Mononuclear cell (primary cell): ENCODE measurements around the gene CERS5. TPM values are rescaled to one million over a fixed set of nuclear protein-coding genes. Genes with fewer than 3 reads are reported as not detected.

Experiments
- H3K27me3 ChIP-seq: 2 replicates; pipeline ENCODE4 v1.6.0; 2011; ENCODE audit warnings: low read length, control low read depth; ENCODE audit not compliant: insufficient read depth
- H3K4me1 ChIP-seq: 2 replicates; pipeline ENCODE4 v1.5.1; 2011; ENCODE audit warnings: mild to moderate bottlenecking, low read length, control low read depth; ENCODE audit not compliant: insufficient read depth
- H3K4me3 ChIP-seq: 2 replicates; pipeline ENCODE4 v1.5.1; 2011; ENCODE audit warnings: mild to moderate bottlenecking, low read length, moderate library complexity
- H3K9me3 ChIP-seq: 2 replicates; pipeline ENCODE4 v1.5.1; 2011; ENCODE audit warnings: low read depth, mild to moderate bottlenecking, control low read depth, low read length
- total RNA-seq: library from RNA; depleted of rRNA; stranded (reverse); fragments of >200 nt; gene quantifications from one replicate; pipeline ENCODE4 v1.2.3, GENCODE V29; 2012

CERS5 gene
- total RNA-seq, 1 donor: 30.3 TPM

DNA sequence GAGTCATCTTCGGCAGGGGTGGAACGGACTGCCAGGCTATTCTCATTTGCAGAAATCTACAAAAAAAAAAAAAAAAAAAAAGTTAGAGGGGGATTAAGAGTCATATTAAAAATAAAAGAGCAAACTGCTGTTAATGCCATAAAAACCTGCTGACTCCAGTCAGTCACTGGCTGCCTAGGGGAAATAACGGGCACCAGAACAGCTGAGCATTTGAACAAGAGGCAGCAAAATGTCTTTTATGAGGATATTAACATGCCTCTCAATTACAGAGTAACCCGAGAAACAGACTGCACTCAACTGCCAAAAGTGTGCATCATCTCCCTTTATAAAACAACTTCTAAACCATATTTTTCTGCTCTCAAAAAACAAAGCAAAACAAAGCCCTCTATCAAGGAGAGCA, 28.7 kb upstream of the CERS5 start:
- H3K27me3 ChIP-seq: no peaks in the 10 kb centered on the region
- H3K9me3 ChIP-seq: no peaks in the 10 kb centered on the region
- no peak overlapping the region for H3K4me3 ChIP-seq
- no peaks in the 10 kb centered on the region for H3K4me1 ChIP-seq

DNA sequence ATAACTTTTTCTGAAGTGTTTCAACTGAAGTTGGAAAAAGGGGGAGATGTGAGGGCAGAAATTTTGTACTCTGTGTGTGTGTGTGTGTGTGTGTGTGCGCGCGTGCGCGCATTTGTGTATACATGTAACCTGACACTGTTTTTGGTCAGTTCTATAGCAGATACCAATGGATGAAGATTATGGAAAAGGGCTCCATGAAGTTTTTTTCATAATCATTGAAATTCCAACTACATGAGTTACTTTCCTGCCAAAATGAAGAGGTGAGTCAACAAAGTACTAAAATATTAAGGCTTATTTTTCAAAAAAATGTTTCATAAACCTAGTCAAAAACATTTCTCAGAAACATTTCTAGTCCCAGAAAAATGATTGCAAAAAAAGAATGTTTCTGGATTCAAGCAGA, 25.7 kb upstream of the CERS5 start:
- Histone ChIP-seq H3K9me3 (no peaks in the 10 kb centered on the region), H3K4me1 (peaks cover 11% of the 10 kb centered on the region), H3K4me3 (no peak overlapping the region), H3K27me3 (no peaks in the 10 kb centered on the region)

DNA sequence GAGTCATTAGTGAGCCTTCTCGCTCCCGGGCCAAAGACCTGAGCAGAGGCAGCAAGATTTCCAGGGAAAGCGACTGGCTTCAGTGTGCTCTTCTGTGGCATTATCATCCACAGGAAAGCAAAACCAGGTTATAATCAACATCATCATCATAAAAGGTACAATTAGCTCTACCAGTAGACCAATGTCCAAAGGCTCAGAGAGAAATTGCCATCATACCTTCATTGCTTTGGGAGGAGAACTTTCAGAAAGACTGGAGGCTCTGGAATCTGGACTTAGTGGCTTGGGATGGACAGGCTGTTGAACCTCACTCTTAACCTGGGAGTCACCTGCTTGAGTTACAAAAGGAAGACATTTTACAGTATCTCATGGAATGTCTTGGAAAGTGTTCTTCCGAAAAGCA, 25.1 kb upstream of the CERS5 start:
- H3K4me1 ChIP-seq: peaks cover 11% of the 10 kb centered on the region

DNA sequence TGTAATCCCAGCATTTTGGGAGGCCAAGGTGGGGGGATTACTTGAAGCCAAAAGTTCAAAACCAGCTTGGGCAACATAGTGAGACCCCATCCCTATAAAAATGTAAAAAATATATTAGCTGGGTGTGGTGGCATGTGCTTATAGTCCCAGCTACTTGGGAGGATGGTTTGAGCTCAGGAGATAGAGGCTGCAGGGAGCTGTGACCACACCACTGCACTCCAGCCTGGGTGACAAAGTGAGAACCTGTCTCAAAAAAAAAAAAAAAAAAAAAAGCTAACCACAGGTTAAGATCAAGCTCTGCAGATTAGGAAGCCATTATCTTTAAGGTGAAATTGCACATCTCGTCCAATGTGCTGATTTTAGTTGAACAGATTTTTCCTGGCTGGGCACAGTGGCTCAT, 23.7 kb upstream of the CERS5 start:
- Histone ChIP-seq H3K4me3 (no peak overlapping the region), H3K4me1 (peaks cover 11% of the 10 kb centered on the region), H3K9me3 (no peaks in the 10 kb centered on the region), H3K27me3 (no peaks in the 10 kb centered on the region)

More for the DNA sequence above, 25.1 kb upstream of the CERS5 start:
- no peaks in the 10 kb centered on the region for H3K9me3 ChIP-seq
- H3K27me3 ChIP-seq: no peaks in the 10 kb centered on the region
- H3K4me3 ChIP-seq: no peak overlapping the region

DNA sequence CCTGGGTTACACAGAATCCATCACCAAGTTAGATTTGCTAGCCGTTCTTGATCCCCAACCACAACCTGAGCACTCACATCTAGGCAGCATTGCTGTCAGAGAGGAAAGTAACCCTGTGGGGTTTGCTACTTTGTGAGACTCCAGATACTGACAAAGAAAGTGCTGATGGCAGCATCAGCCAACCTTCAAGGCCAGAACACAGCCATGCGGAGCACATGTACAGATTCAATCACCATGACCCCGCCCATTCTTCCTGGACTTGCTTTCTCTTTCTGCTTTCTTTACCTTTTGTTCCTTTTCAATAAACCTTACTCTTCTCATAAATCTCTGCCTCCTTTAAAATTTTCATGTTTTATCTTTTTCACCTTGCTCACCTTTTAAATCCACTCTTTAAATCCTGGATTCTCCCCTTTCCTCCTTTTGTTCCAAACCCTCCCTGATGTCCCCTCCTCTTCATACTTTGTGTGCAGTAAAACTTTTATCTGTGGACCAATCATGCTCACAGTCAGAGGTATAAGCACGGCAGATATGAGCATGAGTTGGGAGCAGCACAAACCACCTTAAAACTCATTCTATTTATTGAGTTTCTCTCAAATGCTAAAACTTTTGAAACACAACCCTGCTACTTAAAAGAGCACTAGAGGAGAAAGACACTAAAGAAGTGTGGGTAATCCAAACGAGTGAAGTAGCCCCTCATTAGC, 21.9 kb upstream of the CERS5 start:
- Histone ChIP-seq H3K9me3 (no peaks in the 10 kb centered on the region), H3K27me3 (no peaks in the 10 kb centered on the region), H3K4me1 (peaks cover 11% of the 10 kb centered on the region), H3K4me3 (no peak overlapping the region)

DNA sequence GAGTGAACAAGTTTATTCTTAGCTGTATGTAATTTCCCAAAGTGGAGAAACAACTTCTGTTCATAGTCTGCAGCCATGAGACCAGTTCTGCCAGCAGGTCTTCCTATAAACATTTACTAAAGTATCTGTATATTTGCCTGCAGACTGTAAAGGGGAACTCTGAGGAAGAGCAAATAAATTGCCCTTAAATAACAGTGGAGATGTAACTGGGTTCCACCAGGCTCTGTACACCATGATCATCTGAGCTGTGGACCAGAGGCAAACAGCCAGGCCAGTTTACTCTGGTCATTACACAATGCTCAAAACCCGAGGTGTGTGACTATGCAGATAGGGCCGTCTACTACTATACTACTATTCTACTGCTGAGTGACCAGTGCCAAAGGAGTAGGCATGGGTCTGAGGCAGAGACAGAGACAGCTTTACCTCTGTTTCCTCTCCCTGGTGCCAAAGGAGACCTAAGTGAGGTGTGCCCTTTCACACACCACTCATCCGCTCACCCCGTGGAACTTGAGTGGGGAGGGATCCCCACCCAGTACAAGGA, 21.1 kb upstream of the CERS5 start:
- Histone ChIP-seq H3K4me1 (peaks cover 11% of the 10 kb centered on the region), H3K27me3 (no peaks in the 10 kb centered on the region), H3K4me3 (no peak overlapping the region), H3K9me3 (no peaks in the 10 kb centered on the region)

DNA sequence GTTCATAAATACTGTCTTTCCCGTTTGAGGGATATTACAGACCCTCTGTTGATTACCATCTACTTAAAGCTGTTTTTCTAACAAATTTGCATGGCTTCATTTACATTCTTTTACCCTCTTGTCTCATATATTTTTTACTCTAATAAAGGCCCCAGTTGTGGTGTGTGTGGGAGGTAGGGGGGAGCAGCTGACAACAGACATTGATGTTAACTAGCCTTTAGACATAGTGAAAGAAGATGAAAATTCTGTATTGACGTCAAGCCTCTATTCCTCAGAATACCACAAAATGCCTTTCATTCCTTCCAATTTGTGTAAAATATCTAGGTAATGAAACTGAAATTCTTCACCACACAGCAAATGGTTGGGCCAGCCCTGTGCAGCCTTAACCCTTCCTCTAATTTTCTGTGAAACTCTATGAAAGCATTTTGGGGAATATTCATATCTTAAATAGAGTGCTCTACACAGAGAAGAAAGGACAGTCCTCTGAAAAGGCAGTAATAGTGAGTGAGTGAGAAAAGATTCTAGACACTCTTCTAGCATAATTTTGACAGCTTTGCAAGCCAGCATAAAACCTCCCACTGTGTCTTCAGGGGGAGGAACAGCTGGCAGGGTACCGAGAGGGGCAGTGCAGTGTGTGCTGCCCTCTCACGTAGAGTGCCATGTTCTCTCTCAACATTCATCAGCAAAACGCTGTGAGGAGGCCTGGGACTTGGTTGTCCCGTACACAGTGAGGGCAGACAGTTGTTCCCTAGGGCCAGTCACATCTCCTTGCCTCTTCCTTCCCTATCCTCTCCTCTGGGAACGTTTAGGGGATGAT, 20.1 kb upstream of the CERS5 start:
- Histone ChIP-seq H3K27me3 (no peaks in the 10 kb centered on the region), H3K4me1 (peaks cover 11% of the 10 kb centered on the region), H3K4me3 (no peak overlapping the region), H3K9me3 (no peaks in the 10 kb centered on the region)

DNA sequence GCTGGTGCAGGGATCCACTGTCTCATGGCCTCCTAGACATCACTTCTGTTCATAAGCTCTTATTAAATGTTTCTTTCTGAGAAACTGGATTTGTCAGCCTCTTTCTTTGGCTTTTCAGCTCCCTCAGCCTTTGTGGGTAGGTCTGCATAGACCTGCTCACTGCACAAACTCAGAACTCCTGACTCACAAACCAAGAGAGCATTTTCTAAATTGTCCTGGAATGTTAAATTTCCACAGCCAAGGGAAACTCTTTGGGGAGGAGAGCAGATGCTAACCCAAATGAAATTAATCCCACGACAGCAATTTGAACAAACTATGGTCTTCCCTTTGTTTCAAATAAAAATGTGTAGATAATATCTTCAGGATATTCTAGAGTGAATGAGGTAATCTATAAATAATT, 19.5 kb upstream of the CERS5 start:
- Histone ChIP-seq H3K27me3 (no peaks in the 10 kb centered on the region), H3K4me1 (peaks cover 11% of the 10 kb centered on the region), H3K4me3 (no peak overlapping the region), H3K9me3 (no peaks in the 10 kb centered on the region)

DNA sequence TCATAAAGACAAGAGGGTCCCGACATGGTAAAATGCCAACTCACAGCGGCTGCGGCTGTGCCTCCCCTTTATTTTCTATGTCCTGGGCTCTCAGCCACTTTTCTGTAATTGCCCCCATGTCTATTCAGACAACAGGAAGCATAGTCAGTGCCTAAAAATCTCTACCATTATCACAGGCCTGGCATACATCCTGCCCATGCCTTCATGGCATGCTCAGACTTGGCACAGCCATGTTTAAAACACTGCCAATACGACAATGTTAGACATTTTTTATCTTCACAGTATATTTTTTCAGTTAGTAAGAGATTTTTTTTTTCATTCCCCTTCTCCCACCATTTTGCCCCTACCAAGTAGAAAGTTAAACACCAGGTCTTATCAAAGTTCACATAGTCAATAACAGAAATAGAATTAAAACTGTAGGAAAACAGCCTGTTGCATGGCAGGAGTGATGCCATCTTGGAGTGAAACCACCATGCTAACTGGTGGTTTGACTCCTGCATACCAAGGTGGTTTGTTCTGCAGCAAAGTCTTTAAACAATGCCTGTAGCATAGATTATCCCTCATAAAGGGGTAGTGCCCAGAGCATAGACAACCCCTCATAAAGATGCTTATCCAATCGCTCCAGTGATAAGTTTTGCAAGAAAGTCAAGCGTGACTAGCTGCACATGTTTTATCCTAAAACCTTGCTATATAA, 18.9 kb upstream of the CERS5 start:
- no peak overlapping the region for H3K4me3 ChIP-seq
- H3K4me1 ChIP-seq: peaks cover 11% of the 10 kb centered on the region
- no peaks in the 10 kb centered on the region for H3K9me3 ChIP-seq
- no peaks in the 10 kb centered on the region for H3K27me3 ChIP-seq

DNA sequence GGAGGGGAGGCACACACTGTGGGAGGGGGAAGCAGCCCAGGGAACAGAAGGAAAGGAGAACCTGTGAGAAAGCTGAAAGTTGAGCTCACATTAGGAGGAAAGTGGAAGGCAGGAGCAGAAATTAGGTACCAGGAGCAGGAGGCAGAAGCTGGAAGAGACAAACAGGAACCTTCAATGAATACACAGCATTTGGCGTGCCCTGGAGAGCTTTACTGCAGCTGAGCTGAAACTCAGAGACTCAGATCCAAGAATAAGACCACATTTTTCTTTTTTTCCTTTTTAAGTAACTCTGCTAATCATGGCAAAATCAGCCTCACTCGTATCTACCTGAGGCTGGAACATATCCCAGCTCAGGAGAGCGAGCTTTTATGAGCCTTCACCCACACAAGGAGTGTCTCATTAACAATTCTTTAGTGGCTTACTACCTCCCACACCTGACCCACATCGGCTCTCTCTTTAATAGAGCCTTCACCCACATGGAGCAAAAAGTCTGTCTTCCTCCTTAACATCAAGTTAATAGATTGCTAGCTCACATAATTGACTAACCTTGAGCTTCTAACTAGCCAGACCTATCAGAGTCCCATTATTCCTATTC, 18.2 kb upstream of the CERS5 start:
- Histone ChIP-seq H3K4me3 (no peak overlapping the region), H3K4me1 (peaks cover 11% of the 10 kb centered on the region), H3K9me3 (no peaks in the 10 kb centered on the region), H3K27me3 (no peaks in the 10 kb centered on the region)

DNA sequence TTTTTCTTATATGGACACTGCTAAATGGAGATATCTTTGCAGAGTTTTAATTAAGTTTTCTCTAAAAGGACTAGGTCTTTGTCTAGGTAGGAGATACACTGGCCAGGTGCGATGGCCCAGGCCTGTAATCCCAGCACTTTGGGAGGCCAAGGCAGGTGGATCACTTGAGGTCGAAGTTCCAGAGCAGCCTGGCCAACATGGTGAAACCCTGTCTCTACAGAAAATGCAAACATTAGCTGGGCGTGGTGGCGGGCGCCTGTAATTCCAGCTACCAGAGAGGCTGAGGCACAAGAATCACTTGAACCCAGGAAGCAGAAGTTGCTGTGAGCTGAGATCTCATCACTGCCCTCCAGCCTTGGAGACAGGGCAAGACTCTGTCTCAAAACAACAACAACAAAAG, 17.1 kb upstream of the CERS5 start:
- Histone ChIP-seq H3K27me3 (no peaks in the 10 kb centered on the region), H3K4me3 (no peak overlapping the region), H3K9me3 (no peaks in the 10 kb centered on the region), H3K4me1 (peaks cover 11% of the 10 kb centered on the region)

DNA sequence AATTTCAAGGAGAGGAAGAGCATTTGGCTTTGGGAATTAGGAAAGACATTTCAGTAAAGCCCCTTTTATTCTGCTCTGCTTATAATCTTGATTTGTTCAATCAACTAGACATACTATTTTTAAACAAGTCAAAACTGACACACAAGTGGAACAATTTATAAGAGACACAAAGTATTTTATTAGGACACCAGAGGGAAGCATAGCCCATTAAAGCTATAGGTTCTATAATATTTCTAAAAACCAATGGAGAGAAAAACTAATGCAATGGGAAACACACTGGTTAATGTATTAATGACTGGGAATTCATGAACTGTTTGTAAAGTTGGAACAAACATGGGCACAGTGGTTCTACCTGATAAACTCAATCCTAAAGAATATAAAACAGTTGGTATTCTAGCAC, 15.3 kb upstream of the CERS5 start:
- H3K4me1 ChIP-seq: no peaks in the 10 kb centered on the region
- no peak overlapping the region for H3K4me3 ChIP-seq
- no peaks in the 10 kb centered on the region for H3K27me3 ChIP-seq
- H3K9me3 ChIP-seq: no peaks in the 10 kb centered on the region

DNA sequence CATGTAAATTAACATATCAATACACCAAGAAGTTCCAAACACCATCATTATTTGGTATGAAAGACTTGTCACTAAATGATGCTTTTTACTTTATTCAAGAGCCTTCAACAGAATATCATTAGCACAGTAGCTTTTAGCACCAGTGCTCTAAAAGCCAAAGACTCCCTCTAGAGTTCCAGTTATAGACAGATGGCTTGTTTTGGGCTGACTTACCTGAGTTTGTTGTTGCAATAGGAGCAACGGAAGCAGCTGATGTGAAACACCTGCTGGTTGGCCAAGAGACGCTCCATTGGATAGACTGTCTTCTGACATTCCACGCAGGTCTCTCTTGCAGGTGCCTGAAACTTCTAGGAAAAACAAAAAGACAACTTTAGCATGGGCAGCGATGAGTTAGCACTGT, 14.5 kb upstream of the CERS5 start:
- Histone ChIP-seq H3K4me3 (no peak overlapping the region), H3K9me3 (no peaks in the 10 kb centered on the region), H3K4me1 (no peaks in the 10 kb centered on the region), H3K27me3 (no peaks in the 10 kb centered on the region)

DNA sequence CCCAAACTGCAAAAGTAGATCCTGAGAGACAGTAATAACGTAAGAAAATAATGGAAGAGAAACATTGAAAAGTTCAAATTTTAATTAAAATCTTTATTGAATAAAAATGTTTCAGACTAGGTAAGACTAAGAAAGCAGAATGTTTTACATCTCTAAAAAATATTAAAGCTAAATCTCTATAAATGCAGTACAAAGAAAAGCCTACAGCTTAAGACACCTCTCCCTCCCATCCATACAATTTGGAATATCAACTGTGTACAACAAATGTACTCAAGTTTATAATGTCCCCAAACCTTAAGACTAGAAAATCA, 8.5 kb upstream of the CERS5 start:
- H3K27me3 ChIP-seq: no peaks in the 10 kb centered on the region
- no peak overlapping the region for H3K4me3 ChIP-seq
- H3K4me1 ChIP-seq: no peaks in the 10 kb centered on the region
- no peaks in the 10 kb centered on the region for H3K9me3 ChIP-seq
